GM19452 (cell line): ENCODE results near the gene PLEKHG5.

ENCODE experiments used
- ATAC-seq: cut with Tn5 transposase; IDR thresholded peaks from one replicate; pipeline ENCODE4 v1.9.1; 2021; ENCODE audit not compliant: unreplicated experiment

PLEKHG5 gene

GRCh38 chr1:6491480-6491962 lies at the start of gene PLEKHG5:
Gene PLEKHG5, minus strand, starts transcription at chr1:6491667. Its CDS starts 14,096 bp downstream, at chr1:6477571.
- ATAC-seq, result no peak

DNA sequence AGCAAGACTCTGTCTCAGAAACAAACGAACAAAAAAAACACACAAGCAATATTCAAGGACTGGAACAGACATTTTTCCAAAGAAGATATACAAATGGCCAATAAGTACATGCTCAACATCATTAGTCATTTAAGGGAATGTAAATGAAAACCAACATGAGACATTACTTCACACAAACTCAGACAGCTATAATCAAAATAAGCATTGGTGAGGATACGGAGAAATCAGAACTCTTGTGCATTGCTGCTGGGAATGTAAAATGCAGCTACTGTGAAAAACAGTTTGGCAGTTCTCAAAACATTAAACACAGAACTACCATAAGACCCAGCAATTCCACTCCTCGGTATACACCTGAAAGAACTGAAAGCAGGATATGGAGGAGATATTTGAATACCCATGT lies 47.5 kb upstream of the PLEKHG5 start:
- ATAC-seq, result no peak

- ATAC-seq, result no peak
Measured at GRCh38 chr1:6536291-6536690, 44.8 kb upstream of the PLEKHG5 start.

DNA sequence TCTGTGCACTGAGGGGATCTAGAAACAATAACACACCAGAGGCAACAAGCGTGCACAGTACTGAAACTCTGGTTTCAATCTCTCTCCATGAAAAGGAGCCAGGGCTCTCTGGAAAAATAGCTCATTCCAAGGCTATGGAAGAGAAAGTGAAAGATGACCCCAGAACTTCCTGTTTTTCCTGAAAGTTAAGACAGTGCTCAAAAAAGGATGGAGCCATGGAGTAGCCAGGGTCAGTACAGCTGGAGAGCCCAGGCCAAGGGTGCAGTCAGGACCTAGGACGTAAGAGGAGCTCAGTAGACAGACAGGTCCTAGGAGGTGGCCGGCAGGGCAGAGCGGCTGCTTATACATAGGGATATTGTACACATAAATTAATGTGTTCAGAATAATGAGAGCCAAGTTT lies 43.7 kb upstream of the PLEKHG5 start:
- no peak for ATAC-seq

DNA sequence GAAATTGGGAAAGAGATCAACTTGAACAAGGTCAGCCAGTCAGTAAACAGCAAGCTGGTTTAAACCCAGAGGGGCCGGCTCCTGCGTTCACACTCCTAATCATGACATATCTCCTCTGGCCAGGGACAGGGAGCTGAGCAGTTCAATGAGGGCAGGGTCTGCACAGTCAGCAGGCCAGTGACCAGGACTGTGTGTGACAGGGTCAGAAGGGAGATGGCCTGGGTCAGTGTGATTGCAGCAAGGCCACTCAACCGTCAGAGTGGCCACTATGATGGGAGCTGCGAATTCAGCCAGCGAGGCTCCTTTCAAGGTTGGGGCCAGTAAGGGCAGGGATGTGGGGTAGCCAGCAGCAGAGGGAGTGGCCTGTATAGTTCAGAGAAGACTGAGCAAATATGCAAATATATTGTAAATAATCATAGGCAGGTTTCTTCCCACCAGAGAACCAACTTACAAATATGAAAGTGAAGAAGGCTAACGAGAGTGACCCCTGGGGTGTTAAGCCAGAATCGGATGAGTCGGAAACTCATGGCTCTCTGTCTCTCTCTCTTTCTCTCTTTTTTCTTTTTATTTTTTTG lies 42.9 kb upstream of the PLEKHG5 start:
- ATAC-seq, result no peak

GRCh38 chr1:6531996-6532395 lies 40.5 kb upstream of the PLEKHG5 start:
- ATAC-seq, result no peak

DNA sequence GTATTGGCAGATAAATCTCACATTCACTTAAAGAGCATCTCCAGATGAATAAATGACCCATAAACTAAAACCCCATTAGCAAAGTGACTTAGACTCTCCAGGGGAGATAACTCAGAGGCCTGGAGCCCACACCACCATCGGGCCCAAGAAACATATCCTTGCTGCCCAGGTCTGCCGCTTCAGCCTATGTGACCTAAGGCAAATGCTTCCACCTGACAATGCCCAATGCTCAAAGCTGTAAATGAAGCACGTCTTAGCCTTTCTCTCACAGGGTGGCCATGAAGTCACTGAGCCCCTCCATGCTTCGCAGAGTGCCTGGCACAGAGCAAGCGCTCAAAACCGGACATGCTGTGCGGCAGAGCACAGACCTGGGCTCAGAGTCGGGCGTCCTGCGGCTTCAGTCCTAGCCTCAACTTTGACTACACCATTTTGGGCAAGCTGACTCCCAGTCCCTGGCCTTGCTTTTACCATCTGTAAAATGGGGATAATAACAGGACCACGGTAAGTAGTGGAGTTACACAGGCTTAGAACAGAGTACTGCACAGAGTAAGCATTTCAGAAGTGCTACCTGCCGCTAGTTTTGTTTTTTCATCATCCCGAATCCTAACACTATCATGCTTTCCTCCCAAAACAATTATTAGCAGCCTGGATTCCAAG lies 39.2 kb upstream of the PLEKHG5 start:
- ATAC-seq, result no peak

DNA sequence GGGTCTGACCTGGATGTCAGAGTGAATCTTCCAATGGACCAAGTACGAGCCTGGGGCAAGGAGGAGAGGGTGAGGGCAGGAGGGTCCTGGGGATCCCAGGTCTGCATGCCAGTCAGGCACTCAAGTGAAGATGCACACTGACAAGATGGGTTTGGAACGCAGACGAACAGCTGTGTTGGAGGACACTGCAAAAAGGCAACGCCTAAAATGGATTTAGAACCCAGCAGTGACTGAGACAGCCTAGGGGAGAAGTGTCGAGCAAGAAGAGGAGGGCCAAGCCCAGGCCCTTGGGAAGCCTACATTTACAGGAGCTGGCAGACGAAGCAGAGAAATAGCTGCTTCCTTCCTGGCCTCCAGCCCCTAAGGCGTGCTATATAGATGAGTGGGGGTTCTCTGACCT lies 37.0 kb upstream of the PLEKHG5 start:
- ATAC-seq, result no peak

DNA sequence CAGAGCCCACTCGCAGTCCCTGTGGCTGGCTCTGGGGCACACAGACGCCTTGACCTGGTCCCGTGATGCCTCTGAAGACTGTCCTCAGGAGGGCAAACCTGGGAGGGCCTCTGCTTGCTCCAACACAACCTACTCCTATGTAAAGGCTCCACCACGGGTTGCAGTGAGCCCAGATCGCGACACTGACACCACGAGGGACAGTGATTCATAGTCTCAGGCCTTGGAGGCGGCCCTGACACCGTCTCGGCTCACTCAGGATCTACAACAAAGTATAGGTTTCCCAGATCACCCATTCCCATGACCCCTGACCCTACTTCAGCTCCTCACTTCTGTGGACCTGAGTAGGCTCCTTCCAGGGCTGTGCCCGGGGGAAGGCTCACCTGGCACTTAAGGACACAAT lies 34.8 kb upstream of the PLEKHG5 start:
- ATAC-seq, result no peak

- ATAC-seq, result no peak
Measured at GRCh38 chr1:6523566-6523965, 32.1 kb upstream of the PLEKHG5 start.

GRCh38 chr1:6521536-6521935 lies 30.1 kb upstream of the PLEKHG5 start:
- ATAC-seq, result no peak

- ATAC-seq, result no peak
Measured at GRCh38 chr1:6519935-6520671, 28.6 kb upstream of the PLEKHG5 start.

DNA sequence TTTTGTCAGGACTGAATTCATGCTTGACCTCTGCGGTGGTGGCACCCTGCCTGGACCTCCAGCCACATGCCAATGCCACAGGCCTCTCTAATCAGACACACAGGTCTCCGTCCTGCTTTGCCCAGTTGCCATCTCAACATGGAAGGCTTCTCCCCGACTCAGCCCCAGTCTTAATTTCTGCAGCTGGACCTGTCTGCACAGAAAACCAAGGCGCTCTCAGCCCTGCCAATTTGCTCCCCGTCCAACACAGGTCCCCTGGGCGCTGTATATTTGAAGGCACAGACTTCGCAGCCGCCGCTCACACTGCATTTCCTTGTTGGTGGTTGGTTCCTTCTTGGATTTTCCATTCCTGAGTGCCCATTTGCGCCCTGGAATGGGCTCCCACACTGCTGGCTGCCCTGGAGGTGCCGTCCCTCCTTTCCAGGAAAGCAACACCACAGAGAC lies 28.0 kb upstream of the PLEKHG5 start:
- ATAC-seq, result no peak

- no peak for ATAC-seq
Measured at GRCh38 chr1:6517435-6517851, 26.0 kb upstream of the PLEKHG5 start.

- ATAC-seq, result no peak
Measured at GRCh38 chr1:6515771-6516170, 24.3 kb upstream of the PLEKHG5 start.

DNA sequence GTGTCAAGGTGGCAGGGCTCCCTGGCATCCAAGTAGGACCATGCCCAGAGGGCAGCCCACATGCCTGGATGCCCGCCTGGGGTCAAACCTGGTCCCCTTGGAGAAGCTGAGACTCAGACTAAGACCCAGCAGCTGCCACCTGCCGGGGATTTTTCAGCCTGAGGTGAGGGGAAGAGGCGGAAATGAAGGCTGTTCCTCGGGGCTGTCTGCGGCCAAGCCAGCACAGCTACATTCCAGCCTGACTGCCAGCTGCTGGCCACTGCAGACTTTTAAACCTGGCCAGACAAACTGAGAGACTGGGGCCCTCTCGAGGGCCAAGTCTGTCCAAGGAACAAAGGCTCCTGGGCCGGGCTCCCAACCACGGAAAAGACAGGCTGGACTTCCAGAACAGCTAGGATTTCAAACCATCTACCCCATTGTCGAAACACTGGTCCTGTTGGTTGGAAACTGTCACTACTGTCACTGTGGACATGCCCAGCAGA lies 21.9 kb upstream of the PLEKHG5 start:
- ATAC-seq, result no peak

DNA sequence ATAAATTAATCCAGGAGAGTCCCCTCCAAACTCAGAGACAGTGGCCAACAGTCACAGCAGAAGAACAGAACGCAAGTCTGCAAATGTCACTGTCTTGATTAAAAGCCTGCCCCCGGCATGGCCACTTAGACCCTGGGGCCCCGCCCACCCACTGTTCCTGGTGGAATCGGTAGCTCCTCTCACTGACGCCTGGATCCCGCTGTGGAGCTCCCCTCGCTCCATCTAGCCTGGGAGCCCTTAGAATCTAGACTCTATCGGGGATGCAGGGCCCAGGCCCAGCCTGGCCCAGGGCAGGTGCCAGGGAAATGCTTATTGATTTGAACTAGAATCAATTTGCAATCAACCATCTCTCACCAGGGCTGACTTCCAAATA lies 21.4 kb upstream of the PLEKHG5 start:
- ATAC-seq, result no peak

DNA sequence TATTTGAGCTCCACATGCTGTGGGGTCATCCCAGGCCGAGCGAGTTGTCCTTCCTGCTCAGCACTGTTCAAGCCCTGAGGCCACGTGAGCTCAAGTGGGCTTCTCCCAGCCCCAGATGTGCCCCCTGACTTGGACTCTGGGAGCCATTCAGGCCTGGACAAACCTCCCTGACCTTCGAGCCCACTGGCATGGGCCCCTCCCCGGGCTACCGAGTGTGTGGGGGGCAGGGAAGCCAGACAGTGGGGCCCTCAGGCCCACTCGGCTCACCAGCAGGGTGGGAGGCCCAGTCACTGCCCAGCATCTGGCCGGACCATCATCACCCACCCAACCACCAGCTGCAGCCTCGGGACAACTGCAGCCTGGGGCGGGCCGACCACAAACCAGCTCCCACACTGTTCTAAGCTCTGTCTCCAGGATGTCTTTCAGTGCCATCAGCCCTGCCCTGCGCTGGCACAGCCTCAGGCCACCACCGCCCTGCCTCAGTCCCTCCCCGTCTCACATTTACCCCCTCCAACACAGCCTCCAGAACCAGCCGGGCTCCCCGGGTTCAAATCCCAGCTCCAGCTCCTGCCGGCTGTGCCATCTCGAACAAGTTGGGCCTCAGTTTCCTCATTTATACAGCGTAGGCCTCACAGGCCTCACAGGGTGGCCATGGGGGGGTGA lies 20.9 kb upstream of the PLEKHG5 start:
- no peak for ATAC-seq

- ATAC-seq, result no peak
Measured at GRCh38 chr1:6511561-6512244, 20.2 kb upstream of the PLEKHG5 start.

DNA sequence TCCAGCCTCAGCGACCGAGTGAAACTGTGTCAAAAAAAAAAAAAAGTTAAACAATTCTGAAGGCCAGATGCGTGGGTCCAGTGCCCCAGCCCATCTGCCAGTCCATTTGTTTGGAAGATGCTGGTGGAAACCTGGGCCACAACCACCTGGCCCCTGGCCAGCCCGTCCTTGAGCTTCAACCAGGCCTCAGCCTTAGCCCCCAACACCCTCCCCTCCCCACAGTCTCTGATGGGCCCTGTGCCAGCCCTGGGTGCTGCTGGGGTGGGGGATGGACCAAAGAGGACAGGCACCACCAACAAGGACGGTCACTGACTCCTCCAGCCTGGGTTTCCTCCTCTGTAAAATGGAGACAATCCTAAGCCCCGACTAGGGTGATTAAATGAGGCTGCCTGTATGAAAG lies 19.6 kb upstream of the PLEKHG5 start:
- ATAC-seq, result no peak

DNA sequence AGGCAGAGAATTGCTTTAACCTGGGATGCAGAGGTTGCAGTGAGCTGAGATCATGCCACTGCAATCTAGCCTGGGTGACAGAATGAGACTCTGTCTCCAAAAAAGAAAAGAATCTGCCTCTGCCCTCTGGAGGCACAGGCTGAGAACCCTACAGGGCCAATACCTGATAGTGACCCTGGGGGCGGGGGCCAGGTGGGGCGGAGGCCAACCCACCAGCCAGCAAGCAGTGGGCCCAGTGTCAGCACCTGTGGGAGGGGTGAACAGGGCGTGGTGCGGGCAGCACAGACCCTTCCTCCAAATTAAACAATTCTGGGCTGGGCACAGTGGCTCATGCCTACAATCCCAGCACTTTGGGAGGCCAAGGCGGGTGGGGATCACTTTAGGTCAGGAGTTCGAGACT lies 19.0 kb upstream of the PLEKHG5 start:
- no peak for ATAC-seq
